GM21360 (cell line): Measurements from ENCODE around the gene HLF.

Experiments
- ATAC-seq: cut with Tn5 transposase; IDR thresholded peaks from one replicate; pipeline ENCODE4 v1.9.1; 2021; ENCODE audit warnings: mild to moderate bottlenecking, moderate library complexity; ENCODE audit not compliant: unreplicated experiment

HLF gene

GRCh38 chr17:55307879-55308278, 43.1 kb downstream of the HLF start:
- ATAC-seq: no peak

DNA sequence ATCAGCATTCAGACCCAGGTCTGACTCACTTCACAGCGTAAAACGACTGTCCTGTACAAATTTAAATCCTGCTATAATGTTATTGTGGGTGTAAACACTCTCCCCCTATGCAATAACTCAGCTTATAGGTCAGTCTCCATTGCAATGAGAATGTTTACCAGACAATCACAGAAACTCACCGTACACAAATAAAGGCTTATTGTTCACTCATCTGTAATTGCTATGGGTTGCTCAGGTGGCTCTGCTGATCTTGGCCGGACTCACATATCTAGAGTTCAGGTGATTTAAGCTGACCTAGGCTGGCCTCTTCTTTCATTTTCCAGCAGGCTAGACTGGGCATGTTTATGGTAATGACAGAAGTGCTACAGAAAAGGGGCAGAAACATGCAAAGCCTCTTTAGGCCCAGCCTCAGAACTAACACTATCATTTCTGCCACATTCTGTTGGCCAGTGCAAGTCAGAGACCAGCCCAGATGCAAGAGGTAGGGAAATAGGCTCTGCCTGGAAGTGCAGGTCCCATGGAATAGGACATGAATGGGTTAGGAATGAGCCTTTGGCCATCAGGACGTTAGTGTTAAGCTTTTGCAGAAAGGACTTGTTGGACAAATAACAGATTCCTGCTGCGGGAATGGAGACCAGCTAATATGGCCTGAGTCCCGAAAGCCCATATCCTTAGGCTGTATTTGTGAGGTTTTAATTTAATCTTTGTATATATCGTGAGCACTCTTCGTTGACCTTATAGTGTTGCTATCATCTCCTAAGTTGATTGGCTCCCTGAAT, 44.0 kb downstream of the HLF start:
- no peak for ATAC-seq

- ATAC-seq: no peak
Measured at GRCh38 chr17:55311767-55312375, 47.1 kb downstream of the HLF start.

DNA sequence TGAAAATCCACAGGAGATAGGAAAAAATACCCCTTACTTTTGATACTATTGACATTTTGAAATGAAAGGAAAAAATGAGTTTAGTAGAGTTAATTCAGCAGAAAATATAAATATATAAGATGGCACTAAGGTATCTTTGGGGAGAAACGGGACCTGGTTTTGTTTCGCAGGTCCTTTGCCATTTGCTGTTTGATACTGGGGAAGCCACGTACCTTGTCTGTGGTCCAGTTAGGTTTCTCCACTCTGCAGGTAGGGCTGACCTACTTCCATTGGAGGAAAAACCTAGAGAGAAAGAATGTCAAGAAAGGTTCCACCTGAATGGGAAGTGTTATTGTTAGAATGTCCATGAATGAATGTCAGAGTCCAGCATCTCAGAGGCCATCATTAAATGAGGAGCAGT, 48.1 kb downstream of the HLF start:
- no peak for ATAC-seq

DNA sequence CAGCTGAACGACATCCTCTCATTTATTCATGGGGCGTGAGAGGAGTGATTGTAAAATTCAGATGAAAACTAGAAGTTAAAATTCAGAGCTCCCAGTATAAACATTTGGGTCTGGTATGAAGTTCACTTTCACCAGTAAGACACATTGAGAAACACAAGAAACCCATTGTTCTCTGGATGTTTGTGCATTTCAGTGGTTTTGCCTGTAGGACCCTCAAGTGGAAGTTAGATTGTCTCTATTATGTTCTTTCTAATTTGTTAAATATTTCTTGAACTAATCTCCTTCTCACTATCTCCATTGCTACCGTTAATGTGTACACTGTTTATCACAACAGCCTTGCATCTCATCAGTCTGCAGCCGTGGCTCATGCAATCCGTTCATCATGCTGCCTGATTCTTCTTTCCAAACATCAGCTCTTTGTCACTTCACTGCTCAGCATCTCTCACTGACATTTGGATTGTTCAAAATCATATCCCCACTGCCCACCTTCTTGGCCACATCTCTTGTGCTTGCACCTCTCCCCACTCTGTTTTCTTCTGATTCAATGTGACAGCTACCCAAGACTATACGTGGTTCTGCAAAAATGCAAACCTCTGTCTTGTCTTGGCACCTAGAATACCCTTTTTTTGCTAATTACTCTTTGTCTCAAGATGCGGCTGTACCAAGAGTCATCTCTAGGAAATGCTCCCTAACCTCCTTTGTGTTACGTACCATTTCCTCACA, 49.5 kb downstream of the HLF start:
- no peak for ATAC-seq

DNA sequence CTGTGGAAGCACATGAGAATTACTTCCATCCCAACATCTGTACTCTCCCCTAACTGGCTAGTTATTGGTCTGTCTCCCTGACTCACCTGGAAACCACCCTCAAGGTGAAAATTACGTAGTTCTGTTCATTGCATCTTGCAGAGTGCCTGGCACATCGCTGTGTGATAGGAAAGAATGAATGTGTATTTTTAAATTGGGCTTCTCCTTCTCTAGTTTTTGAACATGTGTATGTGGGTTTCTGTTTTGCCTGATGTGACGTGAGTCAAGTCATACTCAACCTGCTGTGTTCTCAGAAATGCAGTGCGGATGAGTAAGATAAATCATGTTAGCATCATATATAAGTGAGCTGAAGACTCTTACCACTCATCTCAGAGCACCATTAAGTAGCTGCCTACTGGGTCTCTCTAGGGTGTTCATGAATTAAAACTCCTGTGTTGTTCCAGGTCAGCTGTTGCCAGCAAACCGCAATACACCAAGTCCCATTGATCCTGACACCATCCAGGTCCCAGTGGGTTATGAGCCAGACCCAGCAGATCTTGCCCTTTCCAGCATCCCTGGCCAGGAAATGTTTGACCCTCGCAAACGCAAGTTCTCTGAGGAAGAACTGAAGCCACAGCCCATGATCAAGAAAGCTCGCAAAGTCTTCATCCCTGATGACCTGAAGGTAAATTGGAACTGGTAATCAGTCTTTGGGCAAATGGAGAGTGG, 50.2 kb downstream of the HLF start:
- ATAC-seq: no peak

DNA sequence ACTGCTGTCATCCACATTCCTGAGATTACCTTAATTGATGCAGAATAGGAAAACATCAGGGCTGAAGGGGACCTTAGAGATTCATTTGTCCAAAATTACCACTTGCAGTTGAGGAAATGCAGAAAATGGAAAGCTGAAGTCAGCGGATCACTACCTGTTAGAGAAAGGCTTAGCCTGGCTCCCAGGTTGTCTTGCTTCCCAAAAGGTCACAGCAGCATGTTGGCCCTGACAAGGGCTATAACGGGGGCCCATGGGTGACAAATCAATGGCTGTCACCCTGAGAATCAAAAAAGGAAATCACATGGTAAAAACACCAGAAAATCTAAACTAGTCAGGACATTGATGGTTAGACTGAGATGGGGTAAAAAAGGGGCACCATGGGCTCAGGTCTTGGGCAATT, 51.7 kb downstream of the HLF start:
- ATAC-seq: no peak

DNA sequence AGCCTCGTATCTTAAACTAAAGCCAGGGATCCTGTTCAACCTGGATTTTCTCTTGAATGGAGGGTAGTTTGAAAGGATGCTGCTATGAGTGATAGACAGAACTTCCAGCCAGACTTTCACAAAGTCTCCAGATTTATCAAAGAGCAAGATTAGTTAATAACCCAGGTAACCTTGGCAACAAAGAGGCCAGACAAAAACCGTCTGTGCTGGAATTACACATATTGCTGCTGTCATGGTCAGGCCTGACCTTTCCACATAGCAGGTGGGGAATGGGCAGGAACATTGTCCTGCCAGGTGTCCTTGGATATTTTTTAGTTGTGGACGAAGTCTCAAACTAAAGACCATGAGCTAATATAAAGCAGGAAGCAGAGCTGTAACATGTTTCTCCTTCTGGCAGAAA, 52.5 kb downstream of the HLF start:
- no peak for ATAC-seq

DNA sequence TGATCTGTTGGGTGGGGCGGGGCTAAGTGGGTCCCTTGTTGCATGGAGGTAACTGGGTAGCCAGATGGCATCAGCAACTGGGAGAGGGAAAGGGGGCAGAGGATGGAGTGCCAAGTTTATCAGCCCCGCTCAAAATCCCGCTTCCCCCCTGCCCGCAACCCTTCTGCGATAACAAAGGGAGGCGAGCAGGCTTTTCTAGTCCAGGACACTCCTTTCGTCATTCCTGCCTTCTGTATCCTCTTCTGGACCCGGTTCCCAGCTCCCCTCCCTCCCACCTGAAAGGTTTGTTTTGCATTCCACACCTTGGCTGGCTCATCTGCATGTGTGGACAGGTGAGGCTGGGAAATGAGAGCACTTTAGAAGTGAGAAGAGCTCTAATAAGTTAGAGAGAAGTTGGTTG, 53.3 kb downstream of the HLF start:
- ATAC-seq: no peak

GRCh38 chr17:55318715-55319487, 54.1 kb downstream of the HLF start:
- ATAC-seq: no peak

- ATAC-seq: no peak
Measured at GRCh38 chr17:55319933-55320593, 55.3 kb downstream of the HLF start.

DNA sequence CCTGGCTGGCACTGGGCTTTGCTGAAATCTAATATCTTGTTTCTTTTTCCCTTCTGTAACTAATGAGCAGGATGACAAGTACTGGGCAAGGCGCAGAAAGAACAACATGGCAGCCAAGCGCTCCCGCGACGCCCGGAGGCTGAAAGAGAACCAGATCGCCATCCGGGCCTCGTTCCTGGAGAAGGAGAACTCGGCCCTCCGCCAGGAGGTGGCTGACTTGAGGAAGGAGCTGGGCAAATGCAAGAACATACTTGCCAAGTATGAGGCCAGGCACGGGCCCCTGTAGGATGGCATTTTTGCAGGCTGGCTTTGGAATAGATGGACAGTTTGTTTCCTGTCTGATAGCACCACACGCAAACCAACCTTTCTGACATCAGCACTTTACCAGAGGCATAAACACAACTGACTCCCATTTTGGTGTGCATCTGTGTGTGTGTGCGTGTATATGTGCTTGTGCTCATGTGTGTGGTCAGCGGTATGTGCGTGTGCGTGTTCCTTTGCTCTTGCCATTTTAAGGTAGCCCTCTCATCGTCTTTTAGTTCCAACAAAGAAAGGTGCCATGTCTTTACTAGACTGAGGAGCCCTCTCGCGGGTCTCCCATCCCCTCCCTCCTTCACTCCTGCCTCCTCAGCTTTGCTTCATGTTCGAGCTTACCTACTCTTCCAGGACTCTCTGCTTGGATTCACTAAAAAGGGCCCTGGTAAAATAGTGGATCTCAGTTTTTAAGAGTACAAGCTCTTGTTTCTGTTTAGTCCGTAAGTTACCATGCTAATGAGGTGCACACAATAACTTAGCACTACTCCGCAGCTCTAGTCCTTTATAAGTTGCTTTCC, 56.0 kb downstream of the HLF start:
- ATAC-seq: no peak

GRCh38 chr17:55321427-55322060, 56.8 kb downstream of the HLF start:
- no peak for ATAC-seq

DNA sequence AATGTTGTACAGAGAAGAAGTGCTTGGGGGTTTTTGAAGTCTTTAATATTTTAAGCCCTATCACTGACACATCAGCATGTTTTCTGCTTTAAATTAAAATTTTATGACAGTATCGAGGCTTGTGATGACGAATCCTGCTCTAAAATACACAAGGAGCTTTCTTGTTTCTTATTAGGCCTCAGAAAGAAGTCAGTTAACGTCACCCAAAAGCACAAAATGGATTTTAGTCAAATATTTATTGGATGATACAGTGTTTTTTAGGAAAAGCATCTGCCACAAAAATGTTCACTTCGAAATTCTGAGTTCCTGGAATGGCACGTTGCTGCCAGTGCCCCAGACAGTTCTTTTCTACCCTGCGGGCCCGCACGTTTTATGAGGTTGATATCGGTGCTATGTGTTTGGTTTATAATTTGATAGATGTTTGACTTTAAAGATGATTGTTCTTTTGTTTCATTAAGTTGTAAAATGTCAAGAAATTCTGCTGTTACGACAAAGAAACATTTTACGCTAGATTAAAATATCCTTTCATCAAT, 57.8 kb downstream of the HLF start:
- ATAC-seq: no peak

GRCh38 chr17:55323518-55324295, 58.9 kb downstream of the HLF start:
- ATAC-seq: no peak

- ATAC-seq: no peak
Measured at GRCh38 chr17:55324296-55324978, 59.7 kb downstream of the HLF start.

- no peak for ATAC-seq
Measured at GRCh38 chr17:55325406-55325805, 60.6 kb downstream of the HLF start.
